K562 treated with DMSO at 1 percent for 48 hours (cell line): ENCODE data around the gene LRRK2. TPM values are rescaled to one million over a fixed set of nuclear protein-coding genes. Genes with fewer than 3 reads are reported as not detected.

ENCODE experiments used
- total RNA-seq: library from RNA; unstranded; fragments of 300-600 nt; gene quantifications from 2 replicates; pipeline ENCODE4 v1.2.3, GENCODE V29; 2022; ENCODE audit warnings: low replicate concordance; ENCODE audit errors: extremely low read depth

The LRRK2 gene
- total RNA-seq: not detected in 2 replicates

DNA sequence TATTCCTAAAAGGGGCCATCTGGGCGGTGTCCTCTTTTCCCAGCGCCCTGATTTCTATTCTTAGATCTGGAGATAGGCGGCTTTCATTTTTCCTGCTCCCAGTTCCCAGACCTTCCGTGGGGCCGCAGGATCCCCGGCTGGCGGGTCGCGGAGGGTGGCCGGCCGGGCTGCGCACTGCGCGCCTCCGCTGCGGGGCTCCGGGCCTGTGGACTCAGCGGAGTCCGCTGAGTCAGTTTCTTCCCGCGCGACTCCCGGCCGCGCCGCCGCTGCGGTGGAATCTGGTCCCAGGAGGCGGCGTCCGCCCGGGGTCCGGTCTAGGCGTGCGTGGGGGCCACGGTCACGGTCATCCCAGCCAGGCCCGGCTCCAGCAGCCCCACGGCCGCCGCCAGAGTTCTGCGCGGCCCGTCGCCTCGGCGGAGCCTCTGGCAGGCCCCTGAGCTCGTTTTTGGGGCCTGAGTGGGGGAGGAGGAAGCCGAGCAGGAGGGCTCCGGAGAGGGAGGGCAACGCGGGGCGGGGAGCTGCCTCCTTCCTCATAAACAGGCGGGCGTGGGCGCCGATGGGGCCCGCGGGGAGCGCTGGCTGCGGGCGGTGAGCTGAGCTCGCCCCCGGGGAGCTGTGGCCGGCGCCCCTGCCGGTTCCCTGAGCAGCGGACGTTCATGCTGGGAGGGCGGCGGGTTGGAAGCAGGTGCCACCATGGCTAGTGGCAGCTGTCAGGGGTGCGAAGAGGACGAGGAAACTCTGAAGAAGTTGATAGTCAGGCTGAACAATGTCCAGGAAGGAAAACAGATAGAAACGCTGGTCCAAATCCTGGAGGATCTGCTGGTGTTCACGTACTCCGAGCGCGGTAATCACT, at the start of gene LRRK2:
Gene LRRK2 (plus strand): TSS at position 559 of the 853 bp plus-strand sequence. CDS start 135 bp downstream, at position 694.

Other genes with a start within 250 kb of the LRRK2 start
- not detected in 2 replicates for gene SLC2A13, start 118.9 kb upstream of the LRRK2 start, total RNA-seq